GM23248 (cell line): ENCODE measurements around the gene NPAS2.

Experiments
- EZH2 ChIP-seq: fragments of 200-600 bp; sonication (generic); IDR thresholded peaks from 2 replicates; pipeline ENCODE4 v1.6.1; 2018; ENCODE audit warnings: antibody characterized with exemption, mild to moderate bottlenecking; ENCODE audit not compliant: insufficient read depth, poor library complexity, severe bottlenecking
- EZH2phosphoT487 ChIP-seq: fragments of 200-600 bp; sonication (generic); IDR thresholded peaks from 2 replicates; pipeline ENCODE4 v1.6.1; 2018; ENCODE audit warnings: antibody characterized with exemption, moderate library complexity, mild to moderate bottlenecking, low read depth; ENCODE audit not compliant: insufficient read depth

- TF ChIP-seq EZH2 (no peak), EZH2phosphoT487 (no peak)
Measured at GRCh38 chr2:100940240-100940639, 120.3 kb downstream of the NPAS2 start.
